NCI-H2107 (cell line): ENCODE data around the gene ENG.
"Not testable (repeated sequence)": the region's sequence is repeated elsewhere in the genome, so short reads cannot be mapped to it uniquely, and the experiment has no call there.

Experiments
- DNase-seq: peaks from one replicate; lab custom pipeline; 2025; lab: John Stamatoyannopoulos, UW

The ENG gene

DNA sequence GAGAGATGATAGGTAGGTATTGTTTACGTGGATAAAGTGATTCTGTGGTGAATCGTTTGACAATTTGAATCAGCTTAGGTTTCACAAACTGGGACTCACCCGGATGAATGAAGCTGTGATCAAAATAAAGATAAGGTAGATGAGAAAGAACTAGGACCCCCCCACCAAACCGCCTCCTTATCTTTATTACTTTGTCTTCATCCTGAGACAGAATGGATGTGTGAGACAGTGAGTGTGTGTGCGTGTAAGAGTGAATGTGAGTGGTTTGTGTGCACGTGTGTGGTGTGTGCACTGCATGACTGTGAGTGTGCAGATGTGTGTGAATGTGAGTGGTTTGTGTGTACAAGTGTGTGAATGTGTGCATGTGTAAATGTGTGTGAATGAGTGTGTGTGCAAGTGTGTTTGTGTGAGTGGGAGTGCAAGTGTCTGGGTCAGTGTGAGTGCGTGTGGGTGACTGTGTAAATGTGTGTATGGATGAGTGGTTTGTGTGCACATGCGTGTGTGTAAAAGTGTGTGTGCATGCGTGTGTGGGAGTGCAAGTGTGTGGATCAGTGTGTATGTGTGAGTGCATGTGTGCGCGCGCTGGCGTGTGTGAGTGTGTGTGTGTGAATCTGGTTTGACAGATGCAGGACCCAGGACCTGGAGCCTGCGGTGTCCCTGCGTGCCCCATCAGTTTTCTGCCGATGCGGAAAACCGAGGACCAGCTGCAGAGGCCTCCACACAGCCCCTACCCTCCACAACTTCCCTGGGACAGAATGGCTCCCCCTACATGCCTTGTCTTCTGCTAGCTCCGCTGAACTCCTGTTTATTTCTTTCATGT is 11.4 kb upstream of the ENG start:
- DNase-seq: no peak

DNA sequence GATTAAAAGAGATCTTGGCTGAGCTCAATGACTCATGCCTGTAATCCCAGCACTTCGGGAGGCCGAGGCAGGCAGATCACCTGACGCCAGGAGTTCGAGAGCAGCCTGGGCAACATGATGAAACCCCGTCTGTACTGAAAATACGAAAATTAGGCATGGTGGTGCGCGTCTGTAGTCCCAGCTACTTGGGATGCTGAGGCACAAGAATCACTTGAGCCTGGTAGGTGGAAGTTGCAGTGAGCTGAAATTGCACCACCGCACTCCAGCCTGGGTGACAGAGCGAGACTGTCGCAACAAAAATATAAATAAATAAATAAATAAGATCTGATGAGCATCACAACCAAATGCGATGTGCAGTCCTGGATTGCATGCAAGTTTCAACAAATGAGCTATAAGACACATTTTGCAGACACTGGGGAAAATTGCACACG is 8.7 kb upstream of the ENG start:
- DNase-seq: no peak

DNA sequence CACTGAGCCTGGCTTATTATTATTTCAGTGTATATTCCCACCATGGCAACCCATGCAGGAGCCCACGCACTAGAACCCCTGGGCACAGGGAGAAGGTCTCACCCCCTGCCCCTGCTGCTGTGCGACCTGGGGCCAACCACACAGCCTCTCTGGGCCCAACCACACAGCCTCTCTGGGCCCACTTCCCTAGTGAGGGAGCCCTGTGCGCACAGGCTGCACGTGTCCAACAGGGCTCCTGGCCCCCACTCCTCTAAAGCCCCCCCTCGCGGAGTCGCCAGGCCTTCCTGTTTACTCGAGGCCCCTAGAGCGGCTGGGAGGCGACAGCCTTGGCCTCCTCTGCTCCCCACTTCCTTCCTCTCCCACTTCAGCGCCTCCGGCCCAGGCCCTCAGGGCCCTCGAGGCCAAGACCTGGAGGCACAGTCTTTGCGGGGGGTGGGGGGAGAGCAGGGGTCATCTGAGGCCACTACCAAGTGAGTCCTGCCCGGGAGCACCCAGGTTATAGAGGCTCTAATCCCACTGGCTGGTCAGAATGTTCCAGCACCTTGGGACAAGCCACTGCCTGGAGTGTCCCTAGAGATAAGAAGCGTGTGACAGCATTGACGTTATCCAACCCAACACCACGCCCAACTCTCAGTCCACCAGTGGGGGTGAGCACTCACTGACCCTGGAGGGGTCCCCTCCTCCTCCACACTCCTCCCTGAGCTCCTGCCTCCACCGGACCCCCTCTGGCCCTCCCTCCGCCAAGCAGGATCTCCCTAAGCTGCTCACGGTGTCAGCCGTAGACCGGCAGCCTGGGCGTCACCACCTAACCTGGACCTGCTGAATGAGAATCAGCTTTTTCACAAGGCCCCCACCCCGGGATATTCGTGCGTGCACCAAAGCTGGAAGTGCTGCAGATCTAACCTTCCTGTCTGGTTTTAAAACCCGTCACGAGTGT is 7.9 kb upstream of the ENG start:
- DNase-seq: no peak

DNA sequence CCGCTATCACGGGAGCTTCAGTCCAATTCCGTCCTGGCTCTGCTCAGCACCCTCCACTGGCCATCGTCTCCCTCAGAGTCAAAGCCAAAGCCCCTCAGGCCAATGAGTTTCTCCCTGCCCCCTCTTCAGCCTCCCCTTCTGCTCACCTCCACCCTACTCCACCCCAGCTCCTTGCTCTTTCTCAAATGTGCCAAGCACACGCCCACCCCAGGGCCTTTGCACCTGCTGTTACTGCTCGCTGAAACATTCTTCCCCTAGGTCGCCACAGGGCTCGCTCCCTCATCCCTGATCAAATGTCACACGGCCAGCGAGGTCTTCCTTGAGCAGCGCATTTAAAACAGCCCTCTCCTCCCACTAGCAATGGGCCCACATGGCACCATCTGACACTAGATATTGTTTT is 6.3 kb upstream of the ENG start:
- no peak for DNase-seq

- no peak for DNase-seq
These were observed 5.8 kb upstream of the ENG start for GRCh38 chr9:127860260-127860659.

GRCh38 chr9:127858041-127858512 is 3.6 kb upstream of the ENG start:
- no peak for DNase-seq

GRCh38 chr9:127857278-127857677 is 2.8 kb upstream of the ENG start:
- no peak for DNase-seq

DNA sequence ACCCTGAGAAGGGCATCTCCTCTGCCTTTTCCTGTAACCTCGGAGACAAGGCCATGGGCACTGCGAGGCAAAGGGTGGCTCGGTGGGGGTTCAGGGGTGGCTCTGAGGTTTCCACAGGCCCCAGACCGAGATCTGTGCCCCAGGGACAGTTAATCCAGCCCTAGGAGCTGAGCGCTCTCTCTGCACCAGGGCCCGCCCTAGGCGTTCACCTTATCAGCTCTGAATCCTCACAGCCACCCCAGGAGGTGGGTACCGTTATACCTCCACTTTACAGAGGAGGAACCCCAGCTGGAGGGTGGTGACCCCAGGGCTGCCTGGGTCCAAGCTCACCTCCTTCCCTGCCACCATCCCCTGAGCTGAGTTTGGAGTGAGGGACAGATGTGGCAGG is 2.3 kb upstream of the ENG start:
- no peak for DNase-seq

DNA sequence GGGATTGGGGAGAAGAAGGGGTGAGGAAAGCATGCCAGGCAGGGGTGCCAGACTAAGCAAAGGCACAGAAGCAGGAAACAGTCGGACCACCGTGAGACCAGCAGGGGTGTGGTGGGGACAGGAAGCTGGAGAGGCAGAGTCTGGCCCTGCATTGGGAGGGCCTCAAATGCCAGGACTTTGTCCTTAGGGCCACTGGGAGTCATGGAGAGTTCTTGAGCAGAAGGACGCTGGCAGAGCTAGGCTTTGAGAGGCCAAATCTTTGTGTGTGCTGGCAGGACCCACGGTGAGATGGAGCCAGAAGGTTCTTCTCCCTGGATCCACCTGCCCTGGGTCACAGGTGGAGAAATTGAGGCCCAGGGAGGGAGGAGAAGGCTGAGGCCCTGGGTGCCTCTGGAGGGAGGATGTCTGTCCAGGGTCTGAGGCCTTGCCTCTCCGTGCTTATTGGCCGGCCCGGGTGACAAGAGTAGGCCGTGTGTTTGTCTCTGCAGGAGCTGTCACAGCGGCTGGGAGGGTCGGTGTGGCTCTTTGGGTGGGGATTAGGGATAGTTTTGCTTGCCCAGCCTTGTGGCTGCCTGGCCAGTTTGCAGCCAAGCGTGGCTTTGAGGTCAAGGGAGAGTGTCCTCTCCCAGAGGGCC is 1.8 kb upstream of the ENG start:
- DNase-seq: no peak

- DNase-seq: no peak
These were observed 1.1 kb upstream of the ENG start for GRCh38 chr9:127855522-127855921.

DNA sequence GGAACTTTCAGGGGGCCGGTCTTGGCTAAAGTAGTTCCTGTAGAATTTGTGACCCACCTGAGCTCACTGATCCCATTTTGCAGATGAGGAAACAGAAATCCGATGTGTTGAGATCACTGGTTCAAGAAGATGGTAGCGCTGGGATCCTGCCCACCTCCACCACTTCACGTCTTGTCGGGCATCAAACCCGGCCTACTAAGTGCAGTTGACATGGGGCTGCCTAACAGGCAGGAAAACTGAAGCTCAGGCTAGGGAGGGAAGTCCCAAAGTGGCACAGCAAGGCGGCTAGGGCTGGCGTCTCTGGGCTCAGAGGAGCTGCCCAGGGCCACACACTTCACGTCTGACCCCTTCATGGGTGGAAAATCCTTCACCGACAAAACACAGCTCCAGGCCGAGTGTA is 502 bp upstream of the ENG start:
- DNase-seq: no peak

DNA sequence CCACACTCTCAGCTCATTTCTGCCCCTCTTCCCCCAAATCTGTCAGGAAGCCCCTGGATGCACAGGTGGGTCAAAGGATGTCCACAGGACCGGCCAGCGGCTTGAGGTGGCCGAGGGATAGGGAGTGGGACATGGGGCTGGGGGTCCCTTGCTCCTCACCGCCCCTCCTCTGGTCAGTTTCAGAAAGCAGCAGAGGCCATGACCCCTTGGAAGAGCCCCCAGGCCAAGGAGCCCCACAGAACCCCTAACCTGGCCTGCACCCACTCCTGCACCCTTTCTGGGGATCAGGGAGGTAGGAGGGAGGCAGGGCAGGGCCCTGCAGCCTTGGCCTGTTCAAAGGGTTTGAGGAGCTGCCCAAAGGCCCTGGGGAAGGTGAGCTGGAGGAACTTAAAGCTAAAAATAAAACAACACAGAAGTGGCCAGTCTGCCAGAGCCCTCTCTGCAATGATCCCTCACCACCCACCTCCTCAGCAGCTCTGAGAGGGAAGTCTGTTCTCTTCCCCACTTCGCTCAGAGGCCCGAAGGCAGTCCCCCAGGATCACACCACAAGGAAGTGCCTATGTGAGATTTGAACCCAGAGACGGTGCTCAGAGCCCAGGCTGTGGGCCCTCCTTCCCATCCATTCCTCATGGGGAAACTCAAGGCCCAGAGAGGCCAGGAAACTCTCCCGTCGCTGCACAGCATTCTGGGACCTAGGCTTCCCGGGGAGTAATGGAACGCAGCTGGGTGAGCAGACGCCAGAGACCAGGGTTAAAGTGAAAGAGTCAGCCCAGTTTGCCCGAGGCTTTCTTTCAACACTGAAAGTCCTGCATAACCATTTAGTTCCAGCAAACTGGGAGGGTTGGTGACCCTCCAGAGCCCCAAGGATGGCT is 910 bp downstream of the ENG start:
- DNase-seq: no peak

GRCh38 chr9:127852829-127853228 is 1.6 kb downstream of the ENG start:
- no peak for DNase-seq

- DNase-seq: no peak
These were observed 4.1 kb downstream of the ENG start for GRCh38 chr9:127850286-127850830.

DNA sequence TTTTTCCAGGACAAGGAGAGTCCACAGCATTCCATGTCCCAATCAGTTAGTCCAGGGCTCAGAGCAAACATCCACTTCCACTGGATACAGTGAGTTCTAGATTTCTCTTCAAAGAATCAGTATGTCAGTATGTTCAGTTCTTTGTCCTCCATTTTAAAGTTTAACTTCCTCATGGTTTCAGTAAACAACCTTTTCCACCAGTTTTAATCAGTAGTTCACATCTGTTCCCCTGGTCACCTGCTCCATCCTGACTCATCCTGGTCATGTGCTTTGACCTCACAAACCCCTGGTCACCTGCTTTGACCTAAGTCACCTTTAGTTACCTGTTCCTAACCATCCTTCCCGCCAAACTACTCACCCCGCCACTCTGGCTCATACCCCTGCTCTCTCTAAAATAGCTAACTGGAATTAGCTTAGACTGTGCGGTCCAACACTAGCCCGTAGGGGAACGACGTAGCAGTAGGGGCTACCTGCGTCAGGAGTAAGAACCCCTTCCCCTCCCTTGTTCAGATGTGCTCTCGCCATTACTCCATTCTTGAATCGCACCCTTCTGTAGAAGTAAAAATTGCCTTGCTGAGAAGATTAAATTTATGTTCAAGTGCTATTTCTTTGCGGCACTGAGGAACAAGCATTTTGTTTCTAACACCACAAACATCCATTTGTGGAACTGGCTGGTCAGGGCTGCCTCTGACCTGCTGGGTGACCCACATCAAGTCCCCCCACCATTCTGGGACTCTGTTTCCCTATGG is 5.5 kb downstream of the ENG start:
- DNase-seq: no peak

- no peak for DNase-seq
These were observed 6.4 kb downstream of the ENG start for GRCh38 chr9:127847833-127848755.

DNA sequence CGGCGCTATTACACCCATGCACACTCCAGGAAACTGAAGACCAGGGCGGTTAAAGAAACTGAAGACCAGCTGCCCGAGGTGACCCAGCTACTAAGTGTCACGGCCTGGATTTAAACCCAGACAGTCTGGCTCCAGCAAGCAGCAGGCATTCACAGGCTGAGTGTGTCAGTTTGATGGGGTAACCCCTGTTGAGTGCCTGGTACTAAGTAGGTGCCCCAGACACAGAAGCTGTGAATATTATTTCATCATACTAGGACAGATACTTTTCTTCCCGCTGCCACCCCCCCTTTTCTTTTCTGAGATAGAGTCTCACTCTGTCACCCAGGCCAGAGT is 7.3 kb downstream of the ENG start:
- DNase-seq: no peak

DNA sequence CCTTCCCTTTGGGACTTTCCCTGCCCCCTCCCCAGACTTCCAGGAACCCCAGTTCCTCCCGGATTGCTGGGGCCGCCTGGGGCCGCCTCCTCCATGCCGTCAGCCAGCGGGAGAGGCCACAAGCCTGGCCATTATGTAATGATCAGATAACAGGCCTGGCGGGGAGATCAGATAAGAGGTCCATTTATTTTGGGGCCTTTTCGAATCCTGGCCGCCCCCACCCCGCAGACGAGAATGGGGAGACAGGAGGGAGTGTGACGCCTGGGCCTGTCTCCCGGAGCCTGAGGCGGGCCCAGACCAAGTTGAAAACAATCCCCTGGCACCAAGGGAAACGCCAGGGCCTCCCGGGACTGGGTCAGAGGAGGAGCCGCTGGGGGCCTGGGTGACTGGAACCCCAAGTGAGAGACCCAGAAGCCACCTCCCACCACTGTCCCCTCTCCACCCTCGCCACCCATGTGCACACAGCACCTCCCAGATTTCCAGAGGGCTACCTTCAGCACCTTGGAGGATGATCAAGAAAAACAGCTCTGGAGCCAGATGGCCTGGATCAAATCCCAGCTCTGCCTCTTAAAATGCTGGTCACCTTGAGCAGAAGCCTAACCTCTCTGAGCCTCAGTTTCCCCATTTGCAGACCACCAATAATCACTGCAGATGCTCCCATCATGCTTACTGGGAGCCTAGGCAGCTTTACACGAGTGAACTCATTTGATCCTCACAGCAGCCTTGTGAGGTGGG is 7.8 kb downstream of the ENG start:
- DNase-seq: no peak

DNA sequence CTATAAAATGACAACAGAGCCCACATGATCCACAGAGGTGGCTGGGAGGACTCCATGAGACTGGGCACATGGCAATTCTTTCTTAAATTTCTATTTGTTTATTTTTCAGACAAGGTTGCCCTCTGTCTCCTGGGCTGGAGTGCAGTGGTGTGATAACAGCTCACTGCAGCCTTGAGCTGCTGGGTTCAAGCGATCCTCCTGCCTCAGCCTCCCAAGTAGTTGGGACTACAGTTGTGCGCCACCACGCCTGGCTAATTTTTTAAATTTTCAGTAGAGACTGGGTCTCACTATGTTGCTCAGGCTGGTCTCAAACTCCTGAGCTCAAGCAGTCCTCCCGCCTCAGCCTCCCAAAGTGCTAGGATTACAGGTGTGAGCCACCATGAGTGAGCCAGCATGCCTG is 8.8 kb downstream of the ENG start:
- DNase-seq: not testable (repeated sequence)
